Neural cell (in vitro differentiated cells): ENCODE measurements around the gene ATP8B1. TPM values are rescaled to one million over a fixed set of nuclear protein-coding genes. Genes with fewer than 3 reads are reported as not detected.

Experiments used
- H2AFZ ChIP-seq: fragments of 200-600, 300-800 bp; sonication (generic), shearing (Covaris generic); 2 replicates; pipeline ENCODE4 v1.6.0; 2014; ENCODE audit warnings: low read depth, mild to moderate bottlenecking, antibody characterized with exemption, low read length, moderate library complexity
- H3F3A ChIP-seq: fragments of 200-600 bp; shearing (Covaris generic); 2 replicates; pipeline ENCODE4 v1.6.1; 2016; ENCODE audit warnings: mild to moderate bottlenecking, moderate library complexity, mixed read lengths, antibody characterized with exemption, low read length; ENCODE audit not compliant: insufficient read depth, poor library complexity, severe bottlenecking
- H3K27ac ChIP-seq: fragments of 200-600, 300-800 bp; sonication (generic), shearing (Covaris generic); 2 replicates; pipeline ENCODE4 v1.5.1; 2014; ENCODE audit warnings: mild to moderate bottlenecking, low read length, moderate library complexity
- H3K27me3 ChIP-seq: fragments of 300-800, 200-600 bp; sonication (generic), shearing (Covaris generic); 2 replicates; pipeline ENCODE4 v1.6.0; 2014; ENCODE audit warnings: mild to moderate bottlenecking, low read depth, low read length, moderate library complexity; ENCODE audit not compliant: insufficient read depth
- H3K36me3 ChIP-seq: fragments of 300-800, 200-600 bp; sonication (generic), shearing (Covaris generic); 2 replicates; pipeline ENCODE4 v1.5.1; 2014; ENCODE audit warnings: mild to moderate bottlenecking, antibody characterized with exemption, low read length, moderate library complexity; ENCODE audit not compliant: insufficient read depth
- H3K4me2 ChIP-seq: fragments of 300-800, 200-600 bp; sonication (generic), shearing (Covaris generic); 2 replicates; pipeline ENCODE4 v1.6.0; 2014; ENCODE audit warnings: mild to moderate bottlenecking, low read length
- H3K4me3 ChIP-seq: fragments of 300-800, 200-600 bp; sonication (generic), shearing (Covaris generic); 2 replicates; pipeline ENCODE4 v1.5.1; 2014; ENCODE audit warnings: mild to moderate bottlenecking, low read length, moderate library complexity
- H3K79me2 ChIP-seq: fragments of 200-600 bp; shearing (Covaris generic); replicated peaks from 2 replicates; pipeline ENCODE4 v1.6.0; 2014; ENCODE audit warnings: mild to moderate bottlenecking, low read length, moderate library complexity; ENCODE audit not compliant: insufficient read depth
- H3K9ac ChIP-seq: fragments of 300-800, 200-600 bp; sonication (generic), shearing (Covaris generic); 2 replicates; pipeline ENCODE4 v1.6.1; 2016; ENCODE audit warnings: mild to moderate bottlenecking, low read length, mixed read lengths
- H3K9me2 ChIP-seq: fragments of 200-600 bp; shearing (Covaris generic); 2 replicates; pipeline ENCODE4 v1.6.1; 2016; ENCODE audit warnings: mild to moderate bottlenecking, low read length, mixed read lengths; ENCODE audit not compliant: insufficient read depth
- H3K9me3 ChIP-seq: fragments of 200-600, 300-800 bp; sonication (generic), shearing (Covaris generic); 2 replicates; pipeline ENCODE4 v1.6.1; 2016; ENCODE audit warnings: mild to moderate bottlenecking, mixed run types, low read length, moderate library complexity, mixed read lengths
- H4K20me1 ChIP-seq: fragments of 200-600 bp; shearing (Covaris generic); 2 replicates; pipeline ENCODE4 v1.6.1; 2016; ENCODE audit warnings: mild to moderate bottlenecking, mixed run types; ENCODE audit not compliant: insufficient read depth
- EP300 ChIP-seq: fragments of 450-650 bp; conservative IDR thresholded peaks from 2 replicates; pipeline ENCODE4 v1.6.1; 2014; ENCODE audit warnings: antibody characterized with exemption, mild to moderate bottlenecking, moderate library complexity; ENCODE audit not compliant: poor library complexity, severe bottlenecking
- EZH2 ChIP-seq: fragments of 200-600, 300-800 bp; shearing (Covaris generic), sonication (generic); IDR thresholded peaks from 2 replicates; pipeline ENCODE4 v1.6.1; 2014; ENCODE audit warnings: antibody characterized with exemption, low read length, borderline replicate concordance, mild to moderate bottlenecking; ENCODE audit not compliant: insufficient read depth, poor library complexity, severe bottlenecking
- MXI1 ChIP-seq: fragments of 450-650 bp; conservative IDR thresholded peaks from 2 replicates; pipeline ENCODE4 v1.6.1; 2014; ENCODE audit warnings: antibody characterized with exemption, mild to moderate bottlenecking; ENCODE audit not compliant: poor library complexity, severe bottlenecking
- RAD21 ChIP-seq: fragments of 450-650 bp; conservative IDR thresholded peaks from 2 replicates; pipeline ENCODE4 v1.6.1; 2014; ENCODE audit warnings: antibody characterized with exemption, mild to moderate bottlenecking, moderate library complexity
- SMC3 ChIP-seq: fragments of 450-650 bp; conservative IDR thresholded peaks from 2 replicates; pipeline ENCODE4 v1.6.1; 2014; ENCODE audit warnings: antibody characterized with exemption, mild to moderate bottlenecking, moderate library complexity; ENCODE audit not compliant: poor library complexity
- TAF1 ChIP-seq: IDR thresholded peaks from 2 replicates; pipeline ENCODE4 v1.6.1; 2012; ENCODE audit warnings: low read depth
- polyA plus RNA-seq: library from polyadenylated mRNA; depleted of rRNA; stranded (reverse); fragments of >200 nt; gene quantifications from 2 replicates; pipeline ENCODE4 v1.2.3, GENCODE V29; 2014
- TF ChIP-seq, protein P1 (sequence below): IDR thresholded peaks from 2 replicates; pipeline ENCODE4 v1.6.1; 2012; ENCODE audit warnings: borderline replicate concordance
- TF ChIP-seq, protein P2 (sequence below): fragments of 450-650 bp; IDR thresholded peaks from 2 replicates; pipeline ENCODE4 v1.5.1; 2014; ENCODE audit warnings: antibody characterized with exemption, mild to moderate bottlenecking, moderate library complexity; ENCODE audit not compliant: poor library complexity, severe bottlenecking

Gene ATP8B1
- polyA plus RNA-seq, 1 donor from 2014 or later = not detected

DNA sequence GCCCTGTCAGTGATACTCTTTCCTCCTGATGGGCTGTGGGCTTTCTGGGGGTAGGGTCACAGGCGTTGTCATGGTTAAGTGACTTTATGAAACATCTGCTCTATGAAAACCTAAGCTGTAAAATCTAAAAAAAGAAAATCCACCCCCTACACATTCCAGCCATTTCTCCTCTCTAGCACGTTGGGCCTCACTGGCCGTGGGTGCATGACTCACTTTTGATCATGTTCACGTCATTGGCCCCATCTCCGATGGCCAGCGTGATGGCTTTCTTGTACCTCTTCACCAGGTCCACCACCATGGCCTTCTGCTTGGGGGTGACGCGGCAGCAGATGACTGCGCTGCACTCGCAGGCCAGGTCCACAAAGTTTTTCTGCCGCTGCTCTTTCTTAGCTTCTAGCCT lies 142.2 kb downstream of the ATP8B1 start:
- no peak overlapping the region for H3K4me3 ChIP-seq
- H2AFZ ChIP-seq = no peak overlapping the region
- TF ChIP-seq EP300 (no peak), TAF1 (no peak), EZH2 (no peak), RAD21 (no peak), MXI1 (no peak), SMC3 (no peak)
- peaks cover under 1% of the 10 kb centered on the region for H3K9me3 ChIP-seq
- no peaks in the 10 kb centered on the region for H3F3A ChIP-seq
- no peaks in the 10 kb centered on the region for H3K36me3 ChIP-seq
- H3K27ac ChIP-seq = no peak overlapping the region
- H3K27me3 ChIP-seq = no peaks in the 10 kb centered on the region
- H3K9me2 ChIP-seq = no peaks in the 10 kb centered on the region
- H3K79me2 ChIP-seq = no peaks in the 10 kb centered on the region
- H4K20me1 ChIP-seq = no peaks in the 10 kb centered on the region
- no peak overlapping the region for H3K4me2 ChIP-seq
- H3K9ac ChIP-seq = no peak overlapping the region

DNA sequence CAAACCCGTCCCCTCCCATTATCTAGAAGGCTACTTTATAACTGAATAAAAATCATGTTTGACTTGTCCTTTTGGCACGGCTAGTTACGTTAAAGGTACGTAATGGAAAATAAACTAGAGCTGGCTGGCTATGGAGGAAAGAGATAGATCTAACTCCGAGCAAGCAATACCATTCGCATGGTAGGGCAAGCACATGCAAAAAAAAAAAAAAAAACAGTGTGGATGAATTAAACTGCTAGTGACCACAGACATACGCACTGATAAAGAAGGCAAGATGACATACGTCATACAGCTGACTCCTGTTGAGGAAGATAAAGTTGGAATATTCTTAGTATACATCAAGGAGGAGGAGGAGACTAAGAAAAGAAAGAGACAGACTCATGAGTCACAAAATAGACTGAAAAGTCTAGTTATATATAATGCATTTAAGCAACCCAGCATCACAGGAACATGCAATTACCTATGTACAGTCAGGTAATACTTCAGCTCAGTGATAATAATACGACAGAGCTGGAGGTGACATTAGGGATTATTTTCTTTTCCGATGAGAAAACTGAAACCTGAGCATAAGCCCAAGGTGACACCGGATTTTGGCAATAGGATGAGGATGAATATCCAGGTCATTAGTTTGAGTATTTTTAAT lies 143.5 kb downstream of the ATP8B1 start:
- no peak overlapping the region for H2AFZ ChIP-seq
- TF ChIP-seq, protein P1, sequence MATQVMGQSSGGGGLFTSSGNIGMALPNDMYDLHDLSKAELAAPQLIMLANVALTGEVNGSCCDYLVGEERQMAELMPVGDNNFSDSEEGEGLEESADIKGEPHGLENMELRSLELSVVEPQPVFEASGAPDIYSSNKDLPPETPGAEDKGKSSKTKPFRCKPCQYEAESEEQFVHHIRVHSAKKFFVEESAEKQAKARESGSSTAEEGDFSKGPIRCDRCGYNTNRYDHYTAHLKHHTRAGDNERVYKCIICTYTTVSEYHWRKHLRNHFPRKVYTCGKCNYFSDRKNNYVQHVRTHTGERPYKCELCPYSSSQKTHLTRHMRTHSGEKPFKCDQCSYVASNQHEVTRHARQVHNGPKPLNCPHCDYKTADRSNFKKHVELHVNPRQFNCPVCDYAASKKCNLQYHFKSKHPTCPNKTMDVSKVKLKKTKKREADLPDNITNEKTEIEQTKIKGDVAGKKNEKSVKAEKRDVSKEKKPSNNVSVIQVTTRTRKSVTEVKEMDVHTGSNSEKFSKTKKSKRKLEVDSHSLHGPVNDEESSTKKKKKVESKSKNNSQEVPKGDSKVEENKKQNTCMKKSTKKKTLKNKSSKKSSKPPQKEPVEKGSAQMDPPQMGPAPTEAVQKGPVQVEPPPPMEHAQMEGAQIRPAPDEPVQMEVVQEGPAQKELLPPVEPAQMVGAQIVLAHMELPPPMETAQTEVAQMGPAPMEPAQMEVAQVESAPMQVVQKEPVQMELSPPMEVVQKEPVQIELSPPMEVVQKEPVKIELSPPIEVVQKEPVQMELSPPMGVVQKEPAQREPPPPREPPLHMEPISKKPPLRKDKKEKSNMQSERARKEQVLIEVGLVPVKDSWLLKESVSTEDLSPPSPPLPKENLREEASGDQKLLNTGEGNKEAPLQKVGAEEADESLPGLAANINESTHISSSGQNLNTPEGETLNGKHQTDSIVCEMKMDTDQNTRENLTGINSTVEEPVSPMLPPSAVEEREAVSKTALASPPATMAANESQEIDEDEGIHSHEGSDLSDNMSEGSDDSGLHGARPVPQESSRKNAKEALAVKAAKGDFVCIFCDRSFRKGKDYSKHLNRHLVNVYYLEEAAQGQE = no peak
- no peak for TF ChIP-seq EP300
- no peak for TF ChIP-seq EZH2
- no peak for TF ChIP-seq SMC3
- TF ChIP-seq, protein P2, sequence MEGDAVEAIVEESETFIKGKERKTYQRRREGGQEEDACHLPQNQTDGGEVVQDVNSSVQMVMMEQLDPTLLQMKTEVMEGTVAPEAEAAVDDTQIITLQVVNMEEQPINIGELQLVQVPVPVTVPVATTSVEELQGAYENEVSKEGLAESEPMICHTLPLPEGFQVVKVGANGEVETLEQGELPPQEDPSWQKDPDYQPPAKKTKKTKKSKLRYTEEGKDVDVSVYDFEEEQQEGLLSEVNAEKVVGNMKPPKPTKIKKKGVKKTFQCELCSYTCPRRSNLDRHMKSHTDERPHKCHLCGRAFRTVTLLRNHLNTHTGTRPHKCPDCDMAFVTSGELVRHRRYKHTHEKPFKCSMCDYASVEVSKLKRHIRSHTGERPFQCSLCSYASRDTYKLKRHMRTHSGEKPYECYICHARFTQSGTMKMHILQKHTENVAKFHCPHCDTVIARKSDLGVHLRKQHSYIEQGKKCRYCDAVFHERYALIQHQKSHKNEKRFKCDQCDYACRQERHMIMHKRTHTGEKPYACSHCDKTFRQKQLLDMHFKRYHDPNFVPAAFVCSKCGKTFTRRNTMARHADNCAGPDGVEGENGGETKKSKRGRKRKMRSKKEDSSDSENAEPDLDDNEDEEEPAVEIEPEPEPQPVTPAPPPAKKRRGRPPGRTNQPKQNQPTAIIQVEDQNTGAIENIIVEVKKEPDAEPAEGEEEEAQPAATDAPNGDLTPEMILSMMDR = no peak
- H3K4me3 ChIP-seq = no peak overlapping the region
- no peaks in the 10 kb centered on the region for H3K9me2 ChIP-seq
- H3K9ac ChIP-seq = no peak overlapping the region
- H3K27me3 ChIP-seq = no peaks in the 10 kb centered on the region
- no peaks in the 10 kb centered on the region for H3F3A ChIP-seq
- H3K79me2 ChIP-seq = no peaks in the 10 kb centered on the region
- H3K9me3 ChIP-seq = peaks cover 11% of the 10 kb centered on the region
- no peaks in the 10 kb centered on the region for H4K20me1 ChIP-seq
- H3K36me3 ChIP-seq = no peaks in the 10 kb centered on the region
- H3K4me2 ChIP-seq = no peak overlapping the region
- H3K27ac ChIP-seq = no peak overlapping the region
